Peyer's patch (tissue), 4 donors: ENCODE data around the gene HIVEP2. TPM values are rescaled to one million over a fixed set of nuclear protein-coding genes. Genes with fewer than 3 reads are reported as not detected.

ENCODE experiments used
- DNase-seq, 3 donors: peaks; one replicate each; pipeline ENCODE4 v3.0.0-alpha.2; 2017 to 2019
- H3K27ac ChIP-seq, 4 donors: fragments of 200-600 bp; sonication (generic); one replicate each; pipeline ENCODE4 v1.5.1; 2016 to 2019
- H3K27me3 ChIP-seq, 2 donors: fragments of 200-600 bp; sonication (generic); one replicate each; pipeline ENCODE4 v1.5.1; 2019
- H3K36me3 ChIP-seq, 3 donors: fragments of 200-600 bp; sonication (generic); one replicate each; pipeline ENCODE4 v1.5.1; 2016 to 2019
- H3K4me1 ChIP-seq, 4 donors: fragments of 200-600 bp; sonication (generic); one replicate each; pipeline ENCODE4 v1.5.1; 2016 to 2019
- H3K4me3 ChIP-seq, 4 donors: fragments of 200-600 bp; sonication (generic); 1 replicate in 3 of 4; 2 replicates in 1 of 4; pipeline ENCODE4 v1.5.1; 2016 to 2019; ENCODE audit warnings: mild to moderate bottlenecking in 1 of 4
- H3K9me3 ChIP-seq, 4 donors: fragments of 200-600 bp; sonication (generic); one replicate each; pipeline ENCODE4 v1.5.1; 2016 to 2019; ENCODE audit warnings: mild to moderate bottlenecking in 1 of 4
- CTCF ChIP-seq, 6 experiments: fragments of 450-650 bp in 4 of 6; fragments of 200-600 bp in 2 of 6; sonication (generic) in 1 of 6; IDR thresholded peaks; one replicate each; pipeline ENCODE4 v1.5.1; 2017 to 2019; ENCODE audit warnings: antibody characterized with exemption in 6 of 6, mild to moderate bottlenecking in 3 of 6, moderate library complexity in 1 of 6
- POLR2A ChIP-seq, 2 donors: fragments of 450-650 bp; IDR thresholded peaks; one replicate each; pipeline ENCODE4 v1.5.1; 2017; ENCODE audit warnings: antibody characterized with exemption in 2 of 2, mild to moderate bottlenecking in 2 of 2, moderate library complexity in 2 of 2
- total RNA-seq, 4 donors: library from RNA; depleted of rRNA; stranded (reverse); fragments of >200 nt; gene quantifications; one replicate each; pipeline ENCODE4 v1.1.0, GENCODE V29; 2016

Gene HIVEP2
- total RNA-seq, 4 donors from 2014 or later, result 14.4 to 35.5 (median 19.5) TPM

GRCh38 chr6:142712231-142712630 lies 232.7 kb downstream of the HIVEP2 start:
- H3K4me1 ChIP-seq, result no peaks in the 10 kb centered on the region
- no peaks in the 10 kb centered on the region for H3K27me3 ChIP-seq
- no peak for TF ChIP-seq CTCF (IDR thresholded peaks at IDR 0.05)
- TF ChIP-seq POLR2A (IDR thresholded peaks at IDR 0.05), result no peak
- DNase-seq, result no peak
- no peaks in the 10 kb centered on the region for H3K9me3 ChIP-seq
- H3K27ac ChIP-seq, result no peak overlapping the region
- H3K4me3 ChIP-seq, result no peak overlapping the region
- H3K36me3 ChIP-seq, result no peaks in the 10 kb centered on the region

- no peak overlapping the region for H3K27ac ChIP-seq
- no peaks in the 10 kb centered on the region for H3K4me1 ChIP-seq
- H3K4me3 ChIP-seq, result no peak overlapping the region
- TF ChIP-seq POLR2A (IDR thresholded peaks at IDR 0.05), result no peak
- TF ChIP-seq CTCF (IDR thresholded peaks at IDR 0.05), result no peak
- H3K27me3 ChIP-seq, result no peaks in the 10 kb centered on the region
- H3K9me3 ChIP-seq, result no peaks in the 10 kb centered on the region
- H3K36me3 ChIP-seq, result no peaks in the 10 kb centered on the region
- no peak for DNase-seq
Measured at GRCh38 chr6:142708651-142709050, 236.3 kb downstream of the HIVEP2 start.

- TF ChIP-seq CTCF (IDR thresholded peaks at IDR 0.05) (no peak), POLR2A (IDR thresholded peaks at IDR 0.05) (no peak)
- H3K27ac ChIP-seq, result no peak overlapping the region
- no peaks in the 10 kb centered on the region for H3K4me1 ChIP-seq
- no peak for DNase-seq
- no peak overlapping the region for H3K4me3 ChIP-seq
- no peaks in the 10 kb centered on the region for H3K27me3 ChIP-seq
- H3K9me3 ChIP-seq, result no peaks in the 10 kb centered on the region
- H3K36me3 ChIP-seq, result no peaks in the 10 kb centered on the region
Measured at GRCh38 chr6:142707255-142707654, 237.7 kb downstream of the HIVEP2 start.

GRCh38 chr6:142706210-142706609 lies 238.8 kb downstream of the HIVEP2 start:
- TF ChIP-seq POLR2A (IDR thresholded peaks at IDR 0.05) (no peak), CTCF (IDR thresholded peaks at IDR 0.05) (no peak)
- Histone ChIP-seq H3K9me3 (no peaks in the 10 kb centered on the region), H3K27me3 (no peaks in the 10 kb centered on the region), H3K4me1 (no peaks in the 10 kb centered on the region), H3K4me3 (no peak overlapping the region), H3K27ac (no peak overlapping the region), H3K36me3 (no peaks in the 10 kb centered on the region)
- DNase-seq, result no peak

GRCh38 chr6:142705054-142705453 lies 239.9 kb downstream of the HIVEP2 start:
- Histone ChIP-seq H3K27me3 (no peaks in the 10 kb centered on the region), H3K36me3 (no peaks in the 10 kb centered on the region), H3K27ac (no peak overlapping the region), H3K4me3 (no peak overlapping the region), H3K9me3 (no peaks in the 10 kb centered on the region), H3K4me1 (no peaks in the 10 kb centered on the region)
- DNase-seq, result no peak
- TF ChIP-seq CTCF (IDR thresholded peaks at IDR 0.05) (no peak), POLR2A (IDR thresholded peaks at IDR 0.05) (no peak)
